Vagina (tissue), 2 donors: ENCODE data around the gene ANKIB1.

Experiments
- POLR2A ChIP-seq, 2 donors: fragments of 450-650 bp; IDR thresholded peaks; one replicate each; pipeline ENCODE4 v1.6.1; 2017; ENCODE audit warnings: antibody characterized with exemption in 2 of 2, mild to moderate bottlenecking in 2 of 2, moderate library complexity in 2 of 2
- POLR2AphosphoS5 ChIP-seq, 2 donors: sonication (generic); formaldehyde crosslinking; IDR thresholded peaks; one replicate each; pipeline ENCODE4 v1.9.0; 2017; ENCODE audit warnings: antibody characterized with exemption in 2 of 2, mild to moderate bottlenecking in 2 of 2, low read depth in 1 of 2; ENCODE audit not compliant: insufficient read depth in 1 of 2
- TF ChIP-seq, protein P1 (sequence below), 3 experiments: fragments of 450-650 bp in 2 of 3; fragments of 200-600 bp in 1 of 3; sonication (generic) in 1 of 3; IDR thresholded peaks; one replicate each; pipeline ENCODE4 v1.5.1; 2017 to 2019; ENCODE audit warnings: antibody characterized with exemption in 3 of 3, mild to moderate bottlenecking in 2 of 3, moderate library complexity in 2 of 3

GRCh38 chr7:92415225-92415624 is 169.5 kb downstream of the ANKIB1 start:
- TF ChIP-seq, protein P1, sequence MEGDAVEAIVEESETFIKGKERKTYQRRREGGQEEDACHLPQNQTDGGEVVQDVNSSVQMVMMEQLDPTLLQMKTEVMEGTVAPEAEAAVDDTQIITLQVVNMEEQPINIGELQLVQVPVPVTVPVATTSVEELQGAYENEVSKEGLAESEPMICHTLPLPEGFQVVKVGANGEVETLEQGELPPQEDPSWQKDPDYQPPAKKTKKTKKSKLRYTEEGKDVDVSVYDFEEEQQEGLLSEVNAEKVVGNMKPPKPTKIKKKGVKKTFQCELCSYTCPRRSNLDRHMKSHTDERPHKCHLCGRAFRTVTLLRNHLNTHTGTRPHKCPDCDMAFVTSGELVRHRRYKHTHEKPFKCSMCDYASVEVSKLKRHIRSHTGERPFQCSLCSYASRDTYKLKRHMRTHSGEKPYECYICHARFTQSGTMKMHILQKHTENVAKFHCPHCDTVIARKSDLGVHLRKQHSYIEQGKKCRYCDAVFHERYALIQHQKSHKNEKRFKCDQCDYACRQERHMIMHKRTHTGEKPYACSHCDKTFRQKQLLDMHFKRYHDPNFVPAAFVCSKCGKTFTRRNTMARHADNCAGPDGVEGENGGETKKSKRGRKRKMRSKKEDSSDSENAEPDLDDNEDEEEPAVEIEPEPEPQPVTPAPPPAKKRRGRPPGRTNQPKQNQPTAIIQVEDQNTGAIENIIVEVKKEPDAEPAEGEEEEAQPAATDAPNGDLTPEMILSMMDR (IDR thresholded peaks at IDR 0.05): no peak
- TF ChIP-seq POLR2A (IDR thresholded peaks at IDR 0.05) (no peak), POLR2AphosphoS5 (IDR thresholded peaks at IDR 0.05; ENCODE audit: insufficient read depth in 1 of 2, low read depth in 1 of 2) (no peak)
